ENCODE results near the gene ENO2.

ENO2 gene

DNA sequence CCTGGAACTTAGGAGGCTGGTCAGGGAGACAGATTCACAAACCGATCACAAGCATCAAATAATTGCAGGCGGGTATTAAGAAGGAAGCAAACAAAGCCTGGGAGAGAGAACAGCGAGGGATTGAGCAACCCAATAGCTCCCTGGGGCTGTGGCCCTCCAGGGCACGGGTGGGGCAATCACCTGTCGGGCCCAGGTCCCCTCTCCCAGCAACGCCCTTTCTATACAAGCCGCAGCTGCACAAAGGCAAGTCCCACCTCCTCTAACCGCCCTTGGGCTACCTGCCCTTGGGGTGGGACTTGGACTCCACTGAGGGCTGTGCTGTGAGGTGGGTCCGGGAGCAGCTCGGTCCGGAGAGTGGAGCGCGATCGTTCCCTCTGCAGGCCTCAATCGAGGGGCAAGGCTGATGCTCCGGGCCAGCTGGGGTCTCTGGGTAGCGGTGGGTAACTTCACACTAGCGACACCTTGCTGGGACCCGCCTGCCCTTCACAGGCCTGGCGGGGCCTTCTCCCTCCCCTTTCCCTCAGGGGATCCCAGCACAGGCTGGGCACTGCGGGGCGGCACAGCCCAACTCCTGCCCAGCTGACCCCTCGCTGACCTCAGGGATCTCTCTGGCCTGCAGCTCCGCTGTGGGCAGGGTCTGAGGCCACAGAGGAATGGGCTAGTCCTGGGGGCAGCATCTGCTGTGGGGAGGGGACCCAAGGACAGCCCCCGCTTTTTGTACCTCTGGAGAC lies 48.1 kb downstream of the ENO2 start:
- no peak for DNase-seq

GRCh38 chr12:6963016-6963731 lies 48.8 kb downstream of the ENO2 start:
- DNase-seq: no peak

DNA sequence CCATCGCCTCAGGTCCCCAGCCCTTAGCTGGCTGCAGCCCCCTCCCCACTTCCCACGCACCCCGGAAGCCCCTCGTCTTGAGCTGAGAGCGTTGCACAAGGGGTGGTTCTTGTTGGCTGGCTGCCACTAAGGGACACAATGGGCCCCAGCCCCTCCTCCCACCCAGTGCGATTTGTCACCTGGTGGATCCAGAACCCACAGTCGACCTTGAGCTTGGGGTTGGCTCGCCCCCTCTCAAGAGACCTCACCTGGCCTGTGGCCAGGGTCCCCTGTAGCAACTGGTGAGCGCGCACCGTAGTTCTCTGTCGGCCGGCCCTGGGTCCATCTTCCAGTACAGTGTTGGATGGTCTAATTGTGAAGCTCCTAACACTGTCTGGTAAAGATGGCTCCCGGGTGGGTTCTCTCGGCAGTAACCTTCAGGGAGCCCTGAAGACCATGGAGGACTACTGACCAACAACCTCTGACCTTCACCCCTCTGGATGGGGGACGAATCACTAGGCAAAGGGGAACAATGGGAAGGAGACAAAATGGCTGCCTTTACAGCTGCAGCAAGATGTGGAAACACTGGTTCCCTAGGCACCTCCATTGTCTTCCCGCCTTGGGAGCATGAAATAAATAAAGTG lies 49.5 kb downstream of the ENO2 start:
- no peak for DNase-seq

- no peak for DNase-seq
Measured at GRCh38 chr12:6964605-6965025, 50.2 kb downstream of the ENO2 start.

- peak; percentile 61 to 82 (median 76) for DNase-seq
Measured at GRCh38 chr12:6965026-6965661, 50.8 kb downstream of the ENO2 start.

DNA sequence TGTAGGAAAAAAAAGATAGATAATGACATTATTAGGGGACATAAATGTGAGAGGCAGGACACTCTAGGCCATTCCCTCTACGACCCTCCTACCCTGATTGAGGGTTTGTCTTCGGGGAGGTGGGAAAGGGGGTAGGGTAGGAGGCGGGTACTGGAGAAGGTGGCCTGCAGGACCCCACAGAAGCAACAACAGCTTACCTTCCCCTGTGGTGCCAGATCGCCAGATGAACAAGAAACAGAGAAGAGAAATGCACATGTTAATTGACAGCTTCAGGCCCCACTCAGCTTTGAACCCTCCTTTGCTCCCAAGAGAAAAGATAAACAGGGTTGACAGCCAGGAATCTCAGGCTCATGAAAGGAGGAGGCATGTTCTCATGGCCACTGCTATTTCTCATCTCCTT lies 51.3 kb downstream of the ENO2 start:
- DNase-seq: no peak

DNA sequence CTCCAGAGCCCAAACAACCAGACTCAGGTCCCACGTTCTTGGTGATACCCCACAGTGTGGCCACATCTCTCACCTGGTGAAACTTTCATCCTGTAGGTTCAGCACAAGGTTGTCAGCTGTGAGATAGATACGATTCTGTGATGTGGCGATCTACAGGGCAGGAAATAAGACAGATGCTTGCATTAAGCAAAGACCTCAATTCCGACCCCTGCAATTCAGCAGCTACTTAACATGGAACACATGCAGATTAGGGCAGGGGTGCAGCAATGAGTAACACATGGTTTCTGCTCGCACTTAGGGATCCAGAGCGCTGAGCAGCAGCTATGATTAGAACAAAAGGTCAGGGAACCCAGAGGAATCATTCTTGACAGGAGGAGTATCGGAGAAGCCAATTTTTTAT lies 52.0 kb downstream of the ENO2 start:
- DNase-seq: no peak

GRCh38 chr12:6967651-6968100 lies 53.3 kb downstream of the ENO2 start:
- no peak for DNase-seq

DNA sequence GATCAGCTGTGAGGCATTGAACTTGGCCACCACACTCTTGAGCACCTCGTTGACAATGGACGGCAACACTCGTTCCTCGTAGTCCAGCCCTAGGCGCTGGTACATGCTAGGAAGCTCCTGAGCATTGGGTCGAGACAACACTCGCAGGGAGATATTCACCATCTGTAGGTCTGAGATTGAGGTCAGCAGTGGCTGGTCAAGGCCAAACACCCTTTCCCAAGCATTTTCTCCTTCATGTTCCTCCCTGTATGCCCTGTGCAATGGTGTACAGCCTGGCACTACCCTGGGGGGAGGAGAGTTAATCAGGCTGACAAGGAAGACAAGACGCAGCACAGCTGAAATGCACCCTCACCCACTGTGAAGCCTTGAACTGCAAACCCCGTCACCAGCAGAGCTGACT lies 54.0 kb downstream of the ENO2 start:
- DNase-seq: no peak

- no peak for DNase-seq
Measured at GRCh38 chr12:6970096-6970527, 55.7 kb downstream of the ENO2 start.

All from activated CD4-positive, CD25-positive, alpha-beta regulatory T cell (primary cell).